AG04449 (cell line): Measurements from ENCODE around the gene SEC31A.

Experiments
- CTCF ChIA-PET: fragments of 350-600 bp; formaldehyde crosslinking; extraction: SDS; loops from one replicate; lab custom pipeline; 2021; ENCODE audit warnings: antibody characterized with exemption; lab: Yijun Ruan, JAX
- POLR2A ChIA-PET: fragments of 400-600, 350-600 bp; formaldehyde crosslinking; extraction: SDS; loops from one replicate; lab custom pipeline; 2020; ENCODE audit warnings: antibody characterized with exemption, inconsistent platforms; lab: Yijun Ruan, JAX
- DNase-seq: peaks from one replicate; pipeline ENCODE4 v3.0.0-alpha.2; 2010; ENCODE audit warnings: low read depth, low spot score
- H3K4me3 ChIP-seq: 2 replicates; pipeline ENCODE4 v1.5.1; 2011; ENCODE audit warnings: low read depth, mild to moderate bottlenecking, control low read depth, low read length
- CTCF ChIP-seq: IDR thresholded peaks from one replicate; pipeline ENCODE4 v1.5.1; 2011; ENCODE audit warnings: mild to moderate bottlenecking, moderate library complexity, low read length, control low read depth, inconsistent platforms; ENCODE audit not compliant: insufficient read depth; ENCODE audit errors: missing control alignments

Gene SEC31A

GRCh38 chr4:82814034-82814433 is 76.9 kb downstream of the SEC31A start:
- ChIA-PET POLR2A (no interaction called here), CTCF (interaction anchor here (1.8 kb wide), 1 partner anchor 75 kb away, joined by 3 read pairs; no protein-coding TSS in a partner anchor)
- DNase-seq = no peak
- TF ChIP-seq CTCF = no peak
- H3K4me3 ChIP-seq = no peak overlapping the region

GRCh38 chr4:82811838-82812341 is 79.1 kb downstream of the SEC31A start:
- no peak for TF ChIP-seq CTCF
- DNase-seq = no peak
- no peak overlapping the region for H3K4me3 ChIP-seq
- ChIA-PET CTCF (interaction anchor here (1.5 kb wide), 1 partner anchor 90 kb away, joined by 6 read pairs; no protein-coding TSS in a partner anchor), POLR2A (no interaction called here)

DNA sequence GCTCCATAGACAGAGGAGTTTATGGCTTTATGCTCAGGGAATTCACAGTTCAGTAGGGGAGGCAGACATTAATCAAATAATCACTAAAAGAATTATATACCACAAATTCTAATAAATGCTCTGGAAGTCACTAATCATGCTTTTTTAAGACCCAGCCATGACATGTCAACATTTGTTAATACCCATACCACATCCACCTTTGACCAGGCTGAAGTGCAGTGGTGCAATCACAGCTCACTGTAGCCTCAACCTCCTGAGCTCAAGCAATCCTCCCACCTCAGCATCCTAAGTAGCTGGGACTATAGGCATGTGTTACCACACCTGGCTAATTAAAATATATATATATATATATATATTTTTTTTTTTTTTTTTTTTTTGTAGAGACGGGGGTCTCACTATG is 79.6 kb downstream of the SEC31A start:
- no peak overlapping the region for H3K4me3 ChIP-seq
- no peak for TF ChIP-seq CTCF
- POLR2A ChIA-PET = no interaction called here
- CTCF ChIA-PET = interaction anchor here (1.7 kb wide), 1 partner anchor 11 kb away, joined by 5 read pairs; no protein-coding TSS in a partner anchor
- DNase-seq = no peak

- POLR2A ChIA-PET = no interaction called here
- no peak for DNase-seq
- H3K4me3 ChIP-seq = no peak overlapping the region
- CTCF ChIA-PET = interaction anchor here (1.7 kb wide), 1 partner anchor 10 kb away, joined by 5 read pairs; no protein-coding TSS in a partner anchor
- no peak for TF ChIP-seq CTCF
Observed at GRCh38 chr4:82810176-82810575, 80.8 kb downstream of the SEC31A start.

DNA sequence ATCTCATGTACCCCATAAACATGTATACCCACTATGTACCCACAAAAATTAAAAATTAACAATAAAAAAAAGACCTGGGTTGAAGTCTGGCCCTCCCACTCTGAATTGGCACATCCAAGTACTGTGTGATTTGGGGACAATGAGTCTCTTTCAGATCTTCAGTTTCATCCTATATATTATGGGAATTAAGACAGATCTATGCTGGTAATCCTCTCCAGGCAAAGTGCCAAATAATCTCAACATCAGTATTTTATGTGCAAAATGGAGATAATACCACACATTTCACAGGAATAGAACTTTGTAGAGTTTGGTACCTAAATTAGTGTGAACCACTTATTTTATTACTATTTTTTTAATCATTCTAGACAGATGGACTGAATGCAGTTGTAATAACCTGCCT is 81.3 kb downstream of the SEC31A start:
- H3K4me3 ChIP-seq = no peak overlapping the region
- no peak for DNase-seq
- CTCF ChIA-PET = interaction anchor here (1.7 kb wide), 1 partner anchor 9 kb away, joined by 5 read pairs; no protein-coding TSS in a partner anchor
- no peak for TF ChIP-seq CTCF
- POLR2A ChIA-PET = no interaction called here

- ChIA-PET POLR2A (no interaction called here), CTCF (interaction anchor here (1.2 to 3.3 kb wide), 3 partner anchors 15 to 95 kb away, joined by 4 to 17 read pairs (median 4); no protein-coding TSS in a partner anchor)
- H3K4me3 ChIP-seq = no peak overlapping the region
- TF ChIP-seq CTCF = no peak
- no peak for DNase-seq
Observed at GRCh38 chr4:82803746-82804145, 87.2 kb downstream of the SEC31A start.
